Measurements from ENCODE around the gene ANKRD33.

ANKRD33 gene

GRCh38 chr12:51900323-51900889 lies 12.5 kb downstream of the ANKRD33 start:
- DNase-seq (ENCODE audit: low read depth in 1 of 2, low spot score in 1 of 2): no peak

GRCh38 chr12:51901121-51901817 lies 13.4 kb downstream of the ANKRD33 start:
- DNase-seq (ENCODE audit: low read depth in 1 of 2, low spot score in 1 of 2): no peak

- DNase-seq (ENCODE audit: low read depth in 1 of 2, low spot score in 1 of 2): no peak
These were observed 14.0 kb downstream of the ANKRD33 start for GRCh38 chr12:51901881-51902280.

GRCh38 chr12:51904951-51905470 lies 17.1 kb downstream of the ANKRD33 start:
- DNase-seq (ENCODE audit: low read depth in 1 of 2, low spot score in 1 of 2): no peak

GRCh38 chr12:51905471-51906429 lies 17.8 kb downstream of the ANKRD33 start:
- no peak for DNase-seq (ENCODE audit: low read depth in 1 of 2, low spot score in 1 of 2)

- DNase-seq (ENCODE audit: low read depth in 1 of 2, low spot score in 1 of 2): no peak
These were observed 18.7 kb downstream of the ANKRD33 start for GRCh38 chr12:51906430-51907082.

GRCh38 chr12:51907083-51907855 lies 19.4 kb downstream of the ANKRD33 start, which contains the start of gene ACVRL1:
ACVRL1 (plus strand) TSS chr12:51907504; CDS start chr12:51912475, 4,971 bp downstream.
- DNase-seq (ENCODE audit: low read depth in 1 of 2, low spot score in 1 of 2): no peak

- DNase-seq (ENCODE audit: low read depth in 1 of 2, low spot score in 1 of 2): no peak
These were observed 20.0 kb downstream of the ANKRD33 start for GRCh38 chr12:51907856-51908425.

GRCh38 chr12:51908876-51909592 lies 21.1 kb downstream of the ANKRD33 start:
- no peak for DNase-seq (ENCODE audit: low read depth in 1 of 2, low spot score in 1 of 2)

- DNase-seq (ENCODE audit: low read depth in 1 of 2, low spot score in 1 of 2): no peak
These were observed 22.3 kb downstream of the ANKRD33 start for GRCh38 chr12:51910168-51910567.

- DNase-seq (ENCODE audit: low read depth in 1 of 2, low spot score in 1 of 2): no peak
These were observed 22.8 kb downstream of the ANKRD33 start for GRCh38 chr12:51910691-51911090.

GRCh38 chr12:51911307-51911706 lies 23.4 kb downstream of the ANKRD33 start:
- DNase-seq (ENCODE audit: low read depth in 1 of 2, low spot score in 1 of 2): no peak

GRCh38 chr12:51911788-51912711 lies 24.1 kb downstream of the ANKRD33 start:
- DNase-seq (ENCODE audit: low read depth in 1 of 2, low spot score in 1 of 2): no peak

- DNase-seq (ENCODE audit: low read depth in 1 of 2, low spot score in 1 of 2): no peak
These were observed 25.4 kb downstream of the ANKRD33 start for GRCh38 chr12:51913071-51914033.

GRCh38 chr12:51914034-51914923 lies 26.4 kb downstream of the ANKRD33 start:
- no peak for DNase-seq (ENCODE audit: low read depth in 1 of 2, low spot score in 1 of 2)

- no peak for DNase-seq (ENCODE audit: low read depth in 1 of 2, low spot score in 1 of 2)
These were observed 27.2 kb downstream of the ANKRD33 start for GRCh38 chr12:51915003-51915625.
